ENCODE data around the gene TMEM62.
"Not testable (repeated sequence)": the region's sequence is repeated elsewhere in the genome, so short reads cannot be mapped to it uniquely, and the experiment has no call there.

TMEM62 gene

DNA sequence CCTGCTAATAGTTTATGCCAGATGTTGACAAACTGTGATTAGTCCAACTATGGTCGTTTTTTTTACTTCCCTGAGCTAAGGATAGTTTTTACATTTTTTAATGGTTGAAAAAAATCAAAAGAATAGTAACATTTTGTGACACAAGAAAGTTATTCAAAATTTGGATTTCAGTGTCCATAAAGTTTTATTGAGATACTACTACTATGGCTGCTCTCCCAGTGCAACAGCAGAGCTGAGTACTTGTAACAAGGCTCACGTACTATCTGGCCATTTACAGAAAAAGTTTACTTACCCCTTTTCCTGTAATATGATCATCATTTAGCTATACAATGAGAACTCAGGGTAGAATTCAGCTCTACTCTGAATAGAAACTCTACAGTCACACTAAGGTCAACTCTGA, 11.5 kb upstream of the TMEM62 start:
- DNase-seq (ENCODE audit: low spot score) = no peak

DNA sequence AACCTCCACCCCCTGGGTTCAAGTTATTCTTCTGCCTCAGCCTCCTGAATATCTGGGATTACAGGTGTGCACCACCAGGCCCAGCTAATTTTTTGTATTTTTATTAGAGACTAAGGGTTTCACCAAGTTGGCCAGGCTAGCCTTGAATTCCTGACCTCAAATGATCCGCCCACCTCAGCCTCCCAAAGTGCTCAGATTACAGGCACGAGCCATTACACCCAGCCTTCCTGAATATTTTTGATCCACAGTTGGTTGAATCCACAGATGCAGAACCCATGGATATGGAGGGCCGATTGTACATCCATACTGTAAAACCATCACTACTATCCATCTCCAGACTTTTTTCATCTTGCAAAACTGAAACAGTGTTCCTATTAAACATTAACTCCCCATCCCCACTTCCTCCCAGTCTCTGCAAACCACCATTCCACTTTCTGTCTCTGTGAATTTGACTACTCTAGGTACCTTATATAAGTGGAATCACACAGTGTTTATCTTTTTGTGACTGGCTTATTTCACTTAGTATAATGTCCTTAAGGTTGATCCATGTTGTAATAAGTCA, 8.2 kb upstream of the TMEM62 start:
- DNase-seq (ENCODE audit: low spot score) = no peak

DNA sequence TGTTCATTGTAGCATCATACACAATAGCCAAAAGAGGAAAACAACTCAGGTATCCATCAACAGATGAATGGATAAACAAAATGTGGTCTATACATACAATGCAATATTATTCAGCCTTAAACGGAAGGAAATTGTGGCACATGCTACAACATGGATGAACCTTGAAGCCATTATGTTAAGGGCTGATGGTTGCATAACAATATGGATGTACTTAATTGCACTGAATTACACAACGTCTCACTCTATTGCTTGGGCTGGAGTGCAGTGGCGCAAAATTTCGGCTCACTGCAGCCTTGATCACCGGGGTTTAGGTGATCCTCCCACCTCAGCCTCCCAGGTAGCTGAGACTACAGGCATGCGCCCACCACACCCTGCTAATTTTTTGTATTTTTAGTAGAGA, 7.0 kb upstream of the TMEM62 start:
- DNase-seq (ENCODE audit: low spot score) = no peak

DNA sequence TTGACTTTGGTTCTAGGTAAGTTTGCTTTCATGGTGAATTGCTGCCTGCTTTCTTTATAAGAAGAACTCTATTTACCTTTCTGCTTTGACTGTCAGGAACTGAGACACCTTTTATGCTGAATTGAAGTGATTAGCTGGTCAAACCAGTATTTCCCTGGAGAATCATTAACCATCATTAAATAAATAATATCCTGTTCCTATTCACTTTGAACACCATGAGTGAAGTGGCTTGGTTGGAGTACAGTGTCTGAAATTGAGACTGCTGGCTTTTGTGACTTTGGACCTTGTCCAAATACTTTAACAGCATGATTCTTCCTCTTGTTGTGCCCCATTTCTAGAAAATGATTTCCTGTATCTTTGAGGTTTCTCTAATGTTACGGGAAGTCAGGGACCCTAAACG, 5.6 kb upstream of the TMEM62 start:
- no peak for DNase-seq (ENCODE audit: low spot score)

DNA sequence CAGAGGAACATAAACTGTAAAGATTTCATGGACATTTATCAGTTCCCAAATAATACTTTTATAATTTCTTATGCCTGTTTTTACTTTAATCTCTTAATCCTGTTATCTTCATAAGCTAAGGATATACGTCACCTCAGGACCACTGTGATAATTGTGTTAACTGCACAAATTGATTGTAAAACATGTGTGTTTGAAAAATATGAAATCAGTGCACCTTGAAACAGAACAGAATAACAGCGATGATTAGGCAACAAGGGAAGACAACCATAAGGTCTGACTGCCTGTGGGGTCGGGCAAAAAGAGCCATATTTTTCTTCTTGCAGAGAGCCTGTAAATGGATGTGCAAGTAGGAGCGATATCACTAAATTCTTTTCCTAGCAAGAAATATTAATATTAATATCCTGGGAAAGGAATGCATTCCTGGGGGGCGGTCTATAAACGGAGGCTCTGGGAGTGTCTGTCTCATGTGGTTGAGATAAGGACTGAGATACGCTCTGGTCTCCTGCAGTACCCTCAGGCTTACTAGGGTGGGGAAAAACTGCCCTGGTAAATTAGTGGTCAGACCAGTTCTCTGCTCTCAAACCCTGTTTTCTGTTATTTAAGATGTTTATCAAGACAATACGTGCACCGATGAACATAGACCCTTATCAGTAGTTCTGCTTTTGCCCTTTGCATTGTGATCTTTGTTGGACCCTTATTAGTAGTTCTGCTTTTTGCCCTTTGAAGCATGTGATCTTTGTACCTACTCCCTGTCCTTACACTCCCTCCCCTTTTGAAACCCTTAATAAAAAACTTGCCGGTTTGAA, 5.0 kb upstream of the TMEM62 start:
- DNase-seq (ENCODE audit: low spot score) = not testable (repeated sequence)

DNA sequence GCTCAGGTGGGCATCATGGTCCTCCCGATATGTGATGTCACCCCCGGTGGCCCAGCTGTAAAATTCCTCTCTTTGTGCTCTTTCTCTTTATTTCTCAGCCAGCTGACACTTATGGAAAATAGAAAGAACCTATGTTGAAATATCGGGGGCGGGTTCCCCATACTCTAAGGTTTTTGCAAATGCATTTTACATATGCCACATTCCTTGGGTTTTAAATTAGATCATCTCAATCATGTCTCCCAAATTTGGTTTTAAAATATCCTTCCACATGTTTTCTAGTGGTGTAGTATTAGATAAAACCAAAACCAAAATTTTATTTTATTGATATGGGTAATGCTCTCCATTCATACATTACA, 4.4 kb upstream of the TMEM62 start:
- DNase-seq (ENCODE audit: low spot score) = no peak

DNA sequence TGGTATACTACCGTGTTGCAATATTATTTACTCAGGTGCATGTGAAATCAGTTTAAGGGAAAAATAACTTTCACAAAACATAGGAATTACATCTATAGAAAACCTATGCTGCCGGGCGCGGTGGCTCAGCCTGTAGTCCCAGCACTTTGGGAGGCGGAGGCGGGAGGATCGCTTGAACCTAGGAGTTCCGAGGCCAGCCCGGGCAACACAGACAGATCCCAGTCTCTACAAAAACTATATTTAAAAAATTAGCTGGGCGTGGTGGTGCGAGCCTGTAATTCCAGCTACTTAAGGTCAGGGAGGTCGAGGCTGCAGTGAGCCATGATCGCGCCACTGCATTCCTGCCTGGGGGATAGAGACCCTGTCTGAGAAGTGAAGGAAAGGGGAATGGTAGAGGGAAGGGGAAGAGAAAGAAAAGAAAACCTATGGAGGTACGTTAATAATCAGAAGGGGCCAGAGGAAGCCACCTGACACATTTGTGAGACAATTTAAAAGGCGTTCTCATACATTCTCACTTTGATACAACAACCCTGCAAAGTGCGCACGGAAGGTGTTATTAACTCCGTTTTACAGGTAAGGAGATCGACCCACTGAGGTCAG, 456 bp upstream of the TMEM62 start:
- no peak for DNase-seq (ENCODE audit: low spot score)

DNA sequence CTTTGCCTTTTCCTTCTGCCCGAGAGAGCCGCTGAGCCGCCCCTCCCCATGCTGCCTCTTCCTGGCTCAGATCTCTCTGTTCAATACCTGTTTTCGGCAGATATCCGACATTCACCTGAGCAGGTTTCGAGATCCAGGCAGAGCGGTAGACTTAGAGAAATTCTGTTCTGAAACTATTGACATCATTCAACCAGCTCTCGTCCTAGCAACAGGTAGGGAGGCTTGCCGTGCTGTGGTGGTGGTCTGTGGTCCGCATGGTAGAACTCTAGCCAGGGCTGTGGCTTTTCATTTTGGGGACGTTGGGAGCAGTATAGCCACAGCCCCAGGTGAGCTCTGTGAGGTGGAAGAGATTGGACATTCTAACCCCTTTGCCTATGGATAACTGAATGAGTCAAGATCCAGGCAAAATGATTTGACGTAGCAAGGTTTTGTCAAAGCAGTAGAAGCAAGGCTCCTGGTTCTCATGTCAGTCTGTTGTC, 810 bp downstream of the TMEM62 start:
- DNase-seq (ENCODE audit: low spot score) = no peak

DNA sequence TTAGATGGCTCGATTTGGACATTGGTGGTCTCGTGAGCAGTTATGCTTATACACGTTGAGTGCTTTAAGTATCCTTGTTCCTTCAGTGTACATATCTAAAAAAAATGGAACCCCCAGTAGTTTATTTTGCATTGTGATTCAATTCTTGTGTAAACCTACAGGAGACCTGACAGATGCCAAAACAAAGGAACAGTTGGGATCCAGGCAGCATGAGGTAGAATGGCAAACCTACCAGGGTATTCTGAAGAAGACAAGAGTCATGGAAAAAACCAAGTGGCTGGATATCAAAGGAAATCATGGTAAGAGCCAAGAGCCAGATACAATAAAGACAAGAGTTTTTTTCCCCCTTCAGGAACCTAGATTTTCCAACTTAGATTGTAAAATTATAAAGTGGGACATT, 2.0 kb downstream of the TMEM62 start:
- DNase-seq (ENCODE audit: low spot score) = no peak

DNA sequence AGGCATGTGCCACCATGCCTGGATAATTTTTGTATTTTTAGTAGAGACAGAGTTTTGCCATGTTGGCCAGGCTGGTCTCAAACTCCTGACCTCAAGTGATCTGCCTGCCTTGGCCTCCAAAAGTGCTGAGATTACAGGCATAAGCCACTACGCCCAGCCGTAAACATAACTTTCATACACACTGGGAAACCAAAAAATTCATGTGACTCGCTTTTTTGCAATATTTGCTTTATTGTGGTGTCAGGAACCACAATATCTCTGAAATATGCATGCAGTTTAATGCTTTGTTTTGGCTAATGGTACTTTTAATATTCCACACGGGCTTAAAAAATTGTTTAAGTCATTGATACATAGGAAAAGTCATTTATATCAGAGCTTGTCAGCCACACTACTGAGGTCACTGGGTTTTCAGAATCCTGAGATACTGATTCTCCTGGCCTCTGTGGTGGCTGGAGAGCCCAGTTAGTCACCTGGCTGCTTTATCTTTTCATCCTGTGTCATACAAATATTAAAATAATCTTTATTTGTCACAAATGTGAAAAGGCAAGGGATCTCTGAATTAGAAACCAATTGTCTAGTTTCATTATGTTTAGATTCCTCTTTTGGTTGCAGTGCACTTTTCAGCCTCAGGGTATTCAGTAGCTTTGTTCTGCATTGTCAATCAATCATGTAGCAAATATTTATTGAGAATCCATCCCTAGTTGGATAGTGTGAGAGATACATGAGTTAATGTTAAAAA, 10.0 kb downstream of the TMEM62 start:
- no peak for DNase-seq (ENCODE audit: low spot score)

DNA sequence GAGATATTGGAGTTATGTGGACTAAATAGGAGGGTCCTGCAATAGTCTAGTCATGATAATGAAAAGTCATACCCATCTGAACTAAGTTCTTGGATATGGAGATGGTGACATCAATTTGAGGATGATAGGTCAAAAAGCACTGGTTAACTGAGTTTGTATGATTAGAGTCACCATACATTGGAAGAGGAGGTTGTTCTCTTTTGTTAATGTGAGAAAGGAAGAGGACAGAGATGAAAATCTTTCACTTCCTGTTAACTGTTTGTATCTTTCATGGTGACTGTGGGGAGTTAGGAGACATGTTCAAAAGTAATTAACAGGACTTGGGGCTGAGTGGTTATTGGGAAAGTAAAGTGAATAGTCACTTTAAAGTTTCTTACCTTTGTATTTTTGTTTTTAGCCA, 11.1 kb downstream of the TMEM62 start:
- DNase-seq (ENCODE audit: low spot score) = no peak

DNA sequence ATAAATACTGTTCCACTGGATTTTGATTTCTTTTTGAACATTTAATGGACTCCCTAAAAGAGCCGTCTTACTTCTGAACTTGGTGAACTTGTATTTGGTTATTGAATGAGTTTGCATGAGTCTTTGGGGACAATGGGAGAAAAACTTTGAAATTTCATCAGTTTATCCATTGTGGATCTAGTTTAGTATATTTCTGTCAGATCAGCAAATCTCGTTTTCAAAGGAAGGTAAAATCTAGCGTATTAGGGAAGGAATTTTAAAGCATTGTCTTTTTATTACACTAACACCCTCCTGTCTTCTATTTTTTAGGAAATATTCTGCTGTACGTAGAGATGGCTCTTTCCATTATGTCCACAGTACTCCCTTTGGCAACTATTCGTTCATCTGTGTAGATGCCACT, 12.8 kb downstream of the TMEM62 start:
- DNase-seq (ENCODE audit: low spot score) = no peak

DNA sequence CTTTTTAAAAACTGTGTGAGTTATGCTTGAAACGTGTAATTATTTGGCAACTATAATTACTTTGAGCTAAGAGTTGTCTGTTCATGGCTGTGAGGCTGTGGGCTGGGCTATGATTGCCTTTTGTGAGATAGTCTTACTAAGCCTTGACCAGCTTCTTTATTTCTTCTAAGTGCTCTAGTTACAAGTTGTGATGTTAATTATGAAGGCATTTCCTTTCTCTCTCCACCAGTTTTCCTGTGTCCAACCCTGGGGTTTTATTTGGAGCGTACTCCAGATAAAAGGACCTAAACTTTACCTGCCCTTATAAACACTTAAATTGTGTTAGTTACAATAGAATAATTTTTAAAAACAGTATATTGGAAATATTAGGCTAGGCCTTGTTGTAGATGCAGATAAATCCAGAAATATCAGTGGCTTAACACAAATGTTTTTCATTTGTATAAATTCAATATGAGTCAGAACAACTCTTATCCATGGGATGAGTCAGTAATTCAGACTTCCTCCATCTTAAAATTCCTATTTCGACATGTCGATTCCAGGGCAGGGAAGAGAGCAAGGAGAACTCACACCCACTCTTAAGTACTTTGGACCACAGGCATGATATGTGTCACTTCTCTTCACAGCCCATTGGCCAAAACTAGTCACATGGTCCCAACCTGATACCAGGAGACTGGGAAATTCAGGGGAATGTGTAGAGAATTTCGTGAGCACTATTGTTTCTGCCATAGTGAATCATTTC, 17.0 kb downstream of the TMEM62 start:
- no peak for DNase-seq (ENCODE audit: low spot score)

DNA sequence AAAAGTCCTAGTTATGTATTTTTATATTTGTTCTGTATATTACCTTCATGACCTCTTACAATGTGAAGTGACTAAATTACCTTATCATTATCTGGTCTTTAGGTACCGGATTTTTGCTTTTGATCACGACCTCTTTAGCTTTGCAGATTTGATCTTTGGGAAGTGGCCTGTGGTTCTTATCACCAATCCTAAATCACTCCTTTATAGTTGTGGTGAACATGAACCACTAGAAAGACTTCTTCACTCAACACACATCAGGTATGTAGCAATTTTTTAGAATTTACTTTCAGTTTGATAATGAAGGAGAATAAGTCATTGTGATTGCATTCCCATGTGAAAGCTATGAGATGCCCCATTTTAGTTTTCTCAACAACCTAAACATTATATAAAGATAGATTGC, 18.3 kb downstream of the TMEM62 start:
- DNase-seq (ENCODE audit: low spot score) = no peak

DNA sequence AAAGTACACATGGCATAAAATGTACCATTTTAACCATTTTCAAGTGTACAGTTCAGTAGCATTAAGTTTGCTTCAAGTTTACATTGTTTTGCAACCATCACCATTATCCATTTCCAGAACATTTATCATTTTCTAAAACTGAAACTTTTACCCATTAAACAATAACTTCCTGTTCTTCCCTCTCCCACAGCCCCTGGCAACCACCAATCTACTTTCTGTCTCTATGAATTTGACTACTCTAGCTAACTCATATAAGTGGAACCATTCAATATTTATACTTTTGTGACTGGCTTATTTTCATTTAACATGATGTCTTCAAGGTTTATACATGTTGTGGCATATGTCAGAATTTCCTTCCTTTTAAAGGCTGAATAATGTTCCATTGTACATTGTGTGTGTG, 19.9 kb downstream of the TMEM62 start:
- no peak for DNase-seq (ENCODE audit: low spot score)

DNA sequence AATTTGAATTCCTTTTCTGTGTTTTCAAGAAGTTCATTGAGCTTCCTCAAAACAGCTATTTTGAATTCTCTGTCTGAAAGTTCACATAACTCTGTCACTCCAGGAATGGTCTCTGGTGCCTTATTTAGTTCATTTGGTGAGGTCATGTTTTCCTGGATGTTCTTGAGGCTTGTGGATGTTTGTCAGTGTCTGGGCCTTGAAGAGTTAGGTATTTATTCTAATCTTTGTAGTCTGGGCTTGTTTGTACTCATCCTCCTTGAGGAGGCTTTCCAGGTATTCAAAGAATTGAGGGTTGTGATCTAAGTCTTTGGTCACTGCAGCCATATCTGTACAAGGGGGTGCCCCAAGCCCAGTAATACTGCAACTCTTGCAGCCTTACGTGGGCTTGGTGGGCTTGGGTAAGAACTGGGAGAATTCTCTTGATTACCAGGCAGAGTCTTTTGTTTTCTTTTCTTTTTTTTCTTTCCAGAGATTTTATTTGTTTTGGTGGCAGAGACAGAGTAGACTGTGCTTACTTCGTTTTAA, 32.5 kb downstream of the TMEM62 start:
- no peak for DNase-seq (ENCODE audit: low spot score)

DNA sequence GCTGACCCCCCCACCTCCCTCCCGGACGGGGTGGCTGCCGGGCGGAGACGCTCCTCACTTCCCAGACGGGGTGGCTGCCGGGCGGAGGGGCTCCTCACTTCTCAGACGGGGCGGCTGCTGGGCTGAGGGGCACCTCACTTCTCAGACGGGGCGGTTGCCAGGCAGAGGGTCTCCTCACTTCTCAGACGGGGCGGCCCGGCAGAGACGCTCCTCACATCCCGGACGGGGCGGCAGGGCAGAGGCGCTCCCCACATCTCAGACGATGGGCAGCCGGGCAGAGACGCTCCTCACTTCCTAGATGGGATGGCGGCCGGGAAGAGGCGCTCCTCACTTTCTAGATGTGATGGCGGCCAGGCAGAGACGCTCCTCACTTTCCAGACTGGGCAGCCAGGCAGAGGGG, 33.9 kb downstream of the TMEM62 start:
- DNase-seq (ENCODE audit: low spot score) = not testable (repeated sequence)

DNA sequence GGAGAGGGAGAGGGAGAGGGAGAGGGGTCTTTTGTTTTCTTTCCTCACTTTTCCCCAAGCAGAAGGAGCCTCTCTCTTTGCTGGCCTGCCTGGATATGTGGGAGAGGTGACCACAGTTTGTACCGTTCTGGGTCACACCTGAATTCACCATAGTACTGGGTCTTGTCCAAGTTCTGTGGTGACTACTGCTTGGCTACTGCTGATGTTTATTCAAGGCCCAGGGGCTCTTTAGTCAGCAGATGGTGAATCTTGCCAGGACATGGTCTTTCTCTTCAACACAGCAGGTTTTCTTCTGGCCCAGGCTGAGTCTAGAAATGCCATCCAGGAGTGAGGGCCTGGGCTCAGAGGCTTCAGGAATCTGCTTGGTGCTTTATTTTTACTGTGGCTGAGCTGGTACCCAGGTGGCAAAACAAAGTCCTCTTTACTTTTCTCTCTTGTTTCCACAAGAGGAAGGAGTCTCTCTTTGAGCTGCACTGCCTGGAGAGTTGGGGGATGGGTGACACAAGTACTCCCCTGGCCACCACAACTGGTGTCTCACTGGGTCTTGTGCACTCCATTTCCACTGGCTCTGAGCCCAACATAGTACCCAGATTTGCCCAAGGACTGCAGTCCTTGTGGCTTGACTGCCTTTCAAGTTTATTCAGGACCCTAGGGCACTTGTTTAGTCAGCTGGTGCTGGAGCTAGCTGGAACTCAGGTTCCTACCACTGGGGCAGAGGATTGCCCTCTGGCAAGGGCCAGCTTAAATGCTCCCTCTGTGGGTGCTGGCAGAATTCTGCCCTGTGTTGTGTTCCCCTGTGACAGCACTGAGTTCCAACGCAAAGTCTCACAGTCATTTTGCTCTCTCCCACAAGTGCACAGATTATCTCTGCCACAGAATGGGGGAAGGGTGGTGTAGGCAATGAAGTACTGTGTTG, 35.1 kb downstream of the TMEM62 start:
- DNase-seq (ENCODE audit: low spot score) = no peak

DNA sequence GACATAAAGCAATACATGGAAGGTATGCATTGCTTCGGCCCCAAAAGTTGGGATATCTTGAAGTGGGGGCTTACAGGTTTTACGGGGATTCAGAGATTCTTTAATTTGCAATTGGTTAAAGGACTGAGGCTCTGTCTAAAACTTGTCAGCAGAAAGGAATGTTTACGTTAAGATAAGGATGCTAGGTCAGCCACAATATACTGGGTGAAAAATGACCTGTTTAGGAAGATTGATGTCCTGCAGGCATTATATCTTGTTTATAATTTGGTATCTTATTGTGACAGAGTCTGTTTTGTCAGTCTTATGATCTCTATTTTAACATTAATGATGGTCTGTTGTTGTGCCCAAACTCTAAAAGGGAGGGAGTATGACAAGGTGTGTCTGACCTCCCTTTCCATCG, 36.5 kb downstream of the TMEM62 start:
- no peak for DNase-seq (ENCODE audit: low spot score)

DNA sequence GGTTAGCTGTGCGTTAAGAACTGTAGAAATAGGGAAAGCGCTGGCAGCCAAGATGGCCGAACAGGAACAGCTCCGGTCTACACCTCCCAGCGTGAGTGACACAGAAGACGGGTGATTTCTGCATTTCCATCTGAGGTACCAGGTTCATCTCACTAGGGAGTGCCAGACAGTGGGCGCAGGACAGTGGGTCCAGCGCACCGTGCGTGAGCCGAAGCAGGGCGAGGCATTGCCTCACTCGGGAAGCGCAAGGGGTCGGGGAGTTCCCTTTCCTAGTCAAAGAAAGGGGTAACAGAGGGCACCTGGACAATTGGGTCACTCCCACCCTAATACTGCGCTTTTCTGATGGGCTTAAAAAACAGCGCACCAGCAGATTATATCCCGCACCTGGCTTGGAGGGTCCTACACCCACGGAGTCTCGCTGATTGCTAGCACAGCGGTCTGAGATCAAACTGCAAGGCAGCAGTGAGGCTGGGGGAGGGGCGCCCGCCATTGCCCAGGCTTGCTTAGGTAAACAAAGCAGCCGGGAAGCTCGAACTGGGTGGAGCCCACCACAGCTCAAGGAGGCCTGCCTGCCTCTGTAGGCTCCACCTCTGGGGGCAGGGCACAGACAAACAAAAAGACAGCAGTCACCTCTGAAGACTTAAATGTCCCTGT, 42.4 kb downstream of the TMEM62 start:
- not testable (repeated sequence) for DNase-seq (ENCODE audit: low spot score)
